ENCODE data around the gene RAB32. TPM values are rescaled to one million over a fixed set of nuclear protein-coding genes. Genes with fewer than 3 reads are reported as not detected.

Gene RAB32
- total RNA-seq: 72.8 and 75.8 TPM in 2 replicates

GRCh38 chr6:146543211-146543939, at the start of gene RAB32:
Gene RAB32 (plus strand): TSS chr6:146543833. CDS start chr6:146543872, 39 bp downstream.

GRCh38 chr6:146598772-146599405, 55.3 kb downstream of the RAB32 start, which contains the start of gene ADGB:
Gene ADGB (plus strand): TSS chr6:146598972. CDS start chr6:146599041, 69 bp downstream.

Other genes starting within 250 kb of the RAB32 start
- not detected in 2 replicates for gene ADGB, start 55.1 kb downstream of the RAB32 start, total RNA-seq